Measurements from ENCODE around the gene GP1BB. TPM values are rescaled to one million over a fixed set of nuclear protein-coding genes. Genes with fewer than 3 reads are reported as not detected.

Gene GP1BB
- total RNA-seq, 4 donors from 2014 or later = 1.5 to 6.6 (median 3.1) TPM

GRCh38 chr22:19770349-19771220 lies 47.2 kb downstream of the GP1BB start:
- peaks cover 20% of the 10 kb centered on the region for H3K27me3 ChIP-seq
- no peaks in the 10 kb centered on the region for H3K9me3 ChIP-seq
- no peak for TF ChIP-seq CTCF (IDR thresholded peaks at IDR 0.05)
- TF ChIP-seq POLR2A (IDR thresholded peaks at IDR 0.05) = no peak
- no peak overlapping the region for H3K4me3 ChIP-seq (replicated peaks in 1 of 3)
- intact Hi-C loops (cut with DNase I) = no loop called here
- peaks cover 6 to 23% of the 10 kb centered on the region in 2 donors for H3K4me1 ChIP-seq
- WGBS, 2 donors = 82 to 88% methylated on average over 21 to 22 of the region's 25 CpGs
- H3K36me3 ChIP-seq = no peaks in the 10 kb centered on the region
- DNase-seq = no peak
- H3K27ac ChIP-seq = no peak overlapping the region

GRCh38 chr22:19772422-19772672 lies 49.0 kb downstream of the GP1BB start:
- Histone ChIP-seq H3K4me1 (peaks cover 0 to 10% of the 10 kb centered on the region in 2 donors), H3K4me3 (replicated peaks in 1 of 3) (no peak overlapping the region), H3K27ac (no peak overlapping the region), H3K27me3 (peaks cover 10% of the 10 kb centered on the region), H3K9me3 (no peaks in the 10 kb centered on the region), H3K36me3 (no peaks in the 10 kb centered on the region)
- 76 to 89% methylated on average over 4 of the region's 4 CpGs for WGBS, 2 donors
- intact Hi-C loops (cut with DNase I) = no loop called here
- no peak for DNase-seq
- no peak for TF ChIP-seq POLR2A (IDR thresholded peaks at IDR 0.05)
- TF ChIP-seq CTCF (IDR thresholded peaks at IDR 0.05) = no peak

DNA sequence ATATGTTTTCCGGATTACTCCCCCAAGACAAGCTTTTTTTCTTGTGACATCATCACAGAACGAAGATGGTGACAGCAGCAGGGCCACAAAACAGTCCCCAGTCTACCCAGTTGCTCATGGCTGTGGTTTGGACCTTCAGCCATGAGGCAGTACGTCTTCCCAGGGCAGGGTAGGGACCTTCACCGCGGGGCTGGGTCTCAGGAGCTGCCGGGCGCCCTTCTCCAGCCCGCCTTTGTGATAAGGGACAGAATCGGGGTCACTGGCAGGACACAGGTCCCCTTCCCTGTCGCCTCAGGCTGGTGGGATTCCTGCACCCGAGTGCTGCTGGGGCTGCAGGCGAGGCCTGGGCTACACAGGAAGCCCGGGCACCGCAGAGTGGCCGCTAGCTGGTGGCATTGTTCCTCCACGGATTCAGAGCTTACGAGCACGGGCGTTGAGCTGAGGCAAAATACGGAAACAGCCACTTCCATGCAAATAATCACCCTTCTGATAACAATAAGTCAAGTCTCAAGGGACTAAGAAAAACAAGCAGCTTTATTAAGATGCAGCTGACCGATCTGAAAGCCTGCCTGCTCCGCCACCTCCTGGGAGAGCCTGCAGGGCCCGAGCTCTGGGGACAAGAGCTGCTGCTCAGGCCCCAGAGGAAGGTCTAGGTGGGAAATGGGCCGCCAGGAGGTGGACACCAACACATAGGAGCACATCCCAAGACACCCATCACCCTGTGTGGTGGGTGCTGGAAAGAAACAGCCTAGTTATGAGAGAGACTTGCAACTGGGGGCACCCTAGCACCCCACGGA lies 49.5 kb downstream of the GP1BB start:
- peaks cover 0 to 5% of the 10 kb centered on the region in 2 donors for H3K4me1 ChIP-seq
- H3K4me3 ChIP-seq (replicated peaks in 1 of 3) = no peak overlapping the region
- 58 to 70% methylated on average over 16 to 19 of the region's 25 CpGs for WGBS, 2 donors
- intact Hi-C loops (cut with DNase I) = no loop called here
- H3K36me3 ChIP-seq = no peaks in the 10 kb centered on the region
- no peak overlapping the region for H3K27ac ChIP-seq
- TF ChIP-seq POLR2A (IDR thresholded peaks at IDR 0.05) (no peak), CTCF (IDR thresholded peaks at IDR 0.05) (peak in 1 of 6 experiments; percentile 12)
- no peak for DNase-seq
- H3K9me3 ChIP-seq = no peaks in the 10 kb centered on the region
- H3K27me3 ChIP-seq = peaks cover 5% of the 10 kb centered on the region

GRCh38 chr22:19773470-19774040 lies 50.2 kb downstream of the GP1BB start:
- DNase-seq = no peak
- peaks cover 0 to 5% of the 10 kb centered on the region in 2 donors for H3K4me1 ChIP-seq
- no peak overlapping the region for H3K4me3 ChIP-seq (replicated peaks in 1 of 3)
- TF ChIP-seq CTCF (IDR thresholded peaks at IDR 0.05) (no peak), POLR2A (IDR thresholded peaks at IDR 0.05) (no peak)
- WGBS, 2 donors = 74 to 88% methylated on average over 6 to 9 of the region's 9 CpGs
- intact Hi-C loops (cut with DNase I) = no loop called here
- H3K9me3 ChIP-seq = no peaks in the 10 kb centered on the region
- no peak overlapping the region for H3K27ac ChIP-seq
- no peaks in the 10 kb centered on the region for H3K36me3 ChIP-seq
- H3K27me3 ChIP-seq = no peaks in the 10 kb centered on the region

Other genes starting within 250 kb of the GP1BB start
- 10 to 100 TPM; 29.3 to 52.7 (median 44.2) TPM for gene UFD1, start 244.3 kb upstream of the GP1BB start, total RNA-seq
- gene CDC45, start 243.6 kb upstream of the GP1BB start, total RNA-seq = 1 to 10 TPM in 2 of 4 donors, under 1 TPM in 1, not detected in 1; 0.24 to 1.9 (median 1.7) TPM
- 100 to 1,000 TPM in 2 of 4 donors, 10 to 100 TPM in 2; 71.8 to 303 (median 131) TPM for gene CLDN5, start 199.1 kb upstream of the GP1BB start, total RNA-seq
- 100 to 1,000 TPM in 1 of 4 donors, 10 to 100 TPM in 3; 14.0 to 124 (median 27.3) TPM for gene SEPTIN5, start 9.0 kb upstream of the GP1BB start, total RNA-seq
- 10 to 100 TPM in 2 of 4 donors, 1 to 10 TPM in 2; 7.6 to 34.3 (median 18.5) TPM for gene TBX1, start 37.2 kb downstream of the GP1BB start, total RNA-seq
- gene GNB1L, start 131.3 kb downstream of the GP1BB start, total RNA-seq = 1 to 10 TPM; 1.8 to 5.1 (median 4.5) TPM
- 10 to 100 TPM; 18.1 to 26.4 (median 23.7) TPM for gene RTL10, start 131.3 kb downstream of the GP1BB start, total RNA-seq
- 100 to 1,000 TPM in 3 of 4 donors, 10 to 100 TPM in 1; 92.6 to 216 (median 138) TPM for gene COMT, start 218.2 kb downstream of the GP1BB start, total RNA-seq
- gene TXNRD2, start 218.3 kb downstream of the GP1BB start, total RNA-seq = 10 to 100 TPM; 19.5 to 34.5 (median 25.6) TPM